Activated CD4-positive, alpha-beta T cell treated with anti-CD3 and anti-CD28 coated beads for 48 hours (primary cell): Measurements from ENCODE around the gene TELO2.
A peak's percentile ranks its signal among the peaks of the same experiment; 100 is the strongest.
"Not testable (repeated sequence)": the region's sequence is repeated elsewhere in the genome, so short reads cannot be mapped to it uniquely, and the experiment has no call there.

Experiments used
- DNase-seq: peaks from one replicate; pipeline ENCODE4 v3.0.0-alpha.2; 2020

Gene TELO2

DNA sequence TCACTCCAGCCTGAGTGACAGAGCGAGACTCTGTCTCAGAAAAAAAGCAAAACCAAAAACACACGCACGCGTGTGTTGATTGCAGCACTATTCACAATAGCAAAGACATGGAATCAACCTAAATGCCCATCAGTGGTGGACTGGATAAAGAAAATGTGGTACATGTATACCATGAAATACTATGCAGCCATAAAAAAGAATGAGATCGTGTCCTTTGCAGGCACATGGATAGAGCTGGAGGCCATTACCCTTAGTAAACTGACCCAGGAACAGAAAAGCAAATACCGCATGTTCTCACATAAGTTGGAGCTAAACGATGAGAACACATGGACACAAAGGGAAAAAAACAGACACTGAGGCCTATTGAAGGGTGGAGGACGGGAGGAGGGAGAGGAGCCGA lies 14.2 kb upstream of the TELO2 start:
- not testable (repeated sequence) for DNase-seq

DNA sequence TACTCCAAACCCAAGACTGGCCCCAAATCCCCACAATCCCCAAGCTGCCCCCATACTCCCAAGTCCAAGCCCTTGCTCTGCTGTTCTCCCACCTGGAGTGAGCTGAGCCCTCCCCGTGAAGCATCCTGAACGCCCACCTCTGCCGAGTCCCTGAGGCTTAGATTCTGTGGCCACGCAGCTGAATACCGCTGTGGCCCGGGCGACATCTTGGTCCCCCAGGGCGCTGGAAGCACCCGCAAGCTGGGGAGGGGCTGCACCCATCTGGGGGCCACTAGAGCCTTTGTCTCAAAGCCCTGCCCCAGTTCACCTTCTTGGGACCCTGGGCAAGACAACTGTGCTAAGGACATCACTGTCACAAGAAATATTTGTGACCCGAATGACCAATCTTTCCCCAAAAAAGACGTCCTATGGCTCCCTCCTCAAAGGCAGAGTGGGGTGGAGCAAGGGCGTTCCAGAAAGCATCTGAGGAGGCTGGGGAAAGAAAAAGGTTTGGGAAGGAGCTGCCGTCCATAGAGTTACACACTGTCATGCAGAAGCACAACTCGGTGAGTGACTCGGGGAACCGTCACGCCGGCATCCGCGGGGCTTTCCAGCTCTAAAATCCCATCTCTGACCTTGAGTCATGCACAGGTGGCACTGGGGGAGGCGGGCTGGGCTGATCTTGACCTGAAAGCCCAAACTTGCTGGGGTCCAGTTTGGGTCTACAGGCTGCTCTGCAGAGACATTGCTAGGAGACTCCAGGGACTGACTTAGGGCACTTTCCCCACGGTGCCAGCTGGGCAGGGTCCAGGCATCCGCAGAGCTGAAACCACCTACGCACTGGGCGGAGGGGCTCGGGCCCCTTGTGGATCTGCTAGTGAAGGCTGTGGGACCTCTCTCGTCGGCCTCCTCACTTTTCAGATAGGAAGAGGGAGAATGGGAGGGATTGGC lies 11.0 kb upstream of the TELO2 start:
- no peak for DNase-seq

DNA sequence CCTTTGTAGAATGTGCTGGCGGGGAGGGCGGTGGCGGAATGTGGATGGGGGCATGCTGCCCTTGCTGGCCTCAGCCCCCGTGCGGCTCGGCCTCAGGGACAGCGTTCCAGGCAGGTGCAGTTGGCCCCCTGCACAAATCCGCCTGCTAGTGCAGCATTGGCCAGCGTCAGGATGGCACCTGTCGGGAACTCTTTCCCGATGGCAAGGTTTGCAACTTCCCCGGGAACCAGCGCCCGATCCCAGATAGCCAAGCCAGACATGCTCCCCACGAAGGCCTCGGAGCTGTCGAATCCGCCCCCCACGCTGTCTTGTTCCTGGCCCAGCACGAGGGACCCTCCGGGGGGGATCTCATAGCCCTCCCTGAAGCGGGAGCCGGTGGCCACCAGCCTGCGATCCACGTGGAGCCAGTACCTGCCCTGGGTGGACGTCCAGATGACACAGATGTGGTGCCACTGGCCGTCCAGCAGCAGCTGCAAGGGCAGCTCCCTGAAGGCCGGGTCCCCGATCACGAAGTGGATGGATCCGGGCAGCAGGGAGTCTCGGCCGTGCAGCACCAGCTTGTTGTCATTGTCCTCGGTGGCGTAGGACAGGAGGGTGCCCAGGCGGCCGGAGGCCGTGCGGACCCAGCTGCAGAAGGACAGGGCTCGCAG lies 7.2 kb upstream of the TELO2 start:
- DNase-seq = no peak

DNA sequence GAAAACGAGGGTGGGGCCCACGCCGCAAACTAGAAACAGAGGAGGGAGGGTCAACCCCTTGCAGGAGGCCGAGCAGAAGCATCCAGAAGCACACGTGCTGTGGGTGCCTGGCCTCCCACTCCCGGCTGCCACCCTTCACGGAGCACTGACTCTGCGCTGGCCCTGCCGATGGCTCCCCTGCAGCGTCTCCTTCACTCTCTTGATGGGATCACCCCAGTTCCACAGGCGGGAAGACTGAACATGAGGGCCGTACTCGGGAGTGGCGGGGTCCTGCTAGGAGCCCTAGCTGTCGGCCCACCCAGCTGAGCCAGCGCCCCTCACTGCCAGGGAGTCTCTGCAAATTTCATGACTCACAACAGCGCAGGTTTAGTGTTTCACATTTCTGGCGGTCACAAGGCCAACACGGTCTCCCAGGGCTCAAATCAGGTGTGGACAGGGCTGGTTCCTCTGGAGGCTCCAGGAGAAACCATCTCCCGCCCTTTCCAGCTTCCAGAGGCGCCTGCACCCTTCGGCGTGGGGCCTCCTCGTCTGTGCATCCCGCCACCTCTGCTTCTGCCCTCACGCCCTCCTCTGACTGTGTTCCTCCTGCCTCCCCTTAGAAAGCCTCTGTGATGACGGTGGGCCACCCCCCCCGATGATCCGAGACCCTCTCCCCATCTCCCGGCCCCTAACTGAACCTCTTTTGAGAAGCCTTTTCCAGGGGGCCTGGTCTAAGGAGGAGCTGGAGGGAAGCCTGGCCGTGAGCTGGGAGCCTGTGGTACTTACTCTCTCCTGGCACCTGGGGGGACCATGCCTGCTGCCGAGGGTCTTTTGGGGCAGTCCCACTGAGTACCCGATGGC lies 6.4 kb upstream of the TELO2 start:
- no peak for DNase-seq

GRCh38 chr16:1487395-1488053 lies 5.6 kb upstream of the TELO2 start:
- DNase-seq = no peak

DNA sequence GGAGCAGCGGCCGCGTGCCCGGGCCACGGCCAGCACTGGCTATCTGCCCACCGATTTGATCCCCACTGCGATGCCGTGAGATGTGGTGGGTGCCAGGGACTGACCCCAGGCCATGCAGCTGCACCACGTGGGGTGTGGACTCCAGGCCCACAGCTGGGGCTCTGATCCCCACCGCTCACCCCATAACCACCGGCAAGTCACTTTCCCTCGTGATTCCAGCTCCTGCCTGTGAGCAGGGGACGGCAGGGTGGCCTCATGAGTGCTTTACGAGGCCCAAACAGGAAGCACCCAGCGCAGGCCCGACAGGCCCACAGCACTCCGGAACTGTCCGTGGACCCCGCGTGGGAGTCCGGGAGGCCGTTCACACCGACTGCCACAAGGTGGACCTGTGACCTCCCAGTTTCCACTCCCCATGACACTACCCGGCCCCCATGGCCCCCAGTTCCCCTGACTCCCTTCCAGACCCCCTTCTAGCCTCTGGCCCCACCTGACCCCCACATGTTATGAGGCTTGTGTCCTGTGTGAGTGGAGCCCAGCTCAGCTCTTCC lies 5.0 kb upstream of the TELO2 start:
- DNase-seq = no peak

DNA sequence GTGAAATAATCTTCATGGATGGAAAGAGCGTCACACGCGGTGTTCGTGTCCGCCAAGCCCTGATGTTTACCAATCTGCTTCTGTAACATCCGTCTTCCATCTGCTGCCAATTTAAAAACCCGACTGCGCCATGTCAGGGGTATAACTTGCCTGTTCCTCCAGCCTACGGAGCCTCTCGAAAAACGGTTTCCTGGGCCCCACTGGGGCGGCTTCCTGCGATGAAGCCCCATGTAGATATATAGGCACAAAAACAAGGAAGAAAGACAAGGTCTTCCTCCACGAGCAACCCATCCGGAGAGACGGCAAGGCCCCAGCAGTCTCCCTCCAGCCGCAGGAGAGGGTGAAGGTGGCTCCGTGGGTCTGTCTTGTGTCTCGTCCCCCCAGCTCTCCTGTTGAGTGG lies 4.5 kb upstream of the TELO2 start, which contains the start of gene PTX4:
Gene PTX4, minus strand, starts transcription at position 326 of the 400 bp plus-strand sequence. Its CDS starts 35 bp downstream, at position 291.
- DNase-seq = no peak

- DNase-seq = no peak
These were observed 4.1 kb upstream of the TELO2 start for GRCh38 chr16:1489077-1489476.

DNA sequence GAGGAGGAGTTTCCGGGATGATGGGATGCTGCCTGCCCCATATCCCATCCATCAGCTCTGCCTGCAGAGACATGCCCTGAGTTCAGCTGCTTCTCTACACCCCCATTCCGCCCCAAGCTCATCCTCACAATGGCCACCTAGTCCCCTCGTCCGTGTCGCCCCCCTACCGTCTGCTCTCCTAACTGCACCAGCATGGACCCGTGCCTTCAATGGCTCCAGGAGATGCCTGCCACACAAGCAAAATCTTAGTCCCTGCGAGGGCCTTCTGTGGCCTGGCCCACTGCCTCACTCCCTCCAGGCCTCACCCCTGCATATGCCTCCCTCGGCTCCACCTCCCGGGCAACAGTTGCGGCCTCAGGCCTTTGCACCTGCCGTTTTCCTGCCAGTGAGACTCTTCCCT lies 1.8 kb upstream of the TELO2 start:
- no peak for DNase-seq

DNA sequence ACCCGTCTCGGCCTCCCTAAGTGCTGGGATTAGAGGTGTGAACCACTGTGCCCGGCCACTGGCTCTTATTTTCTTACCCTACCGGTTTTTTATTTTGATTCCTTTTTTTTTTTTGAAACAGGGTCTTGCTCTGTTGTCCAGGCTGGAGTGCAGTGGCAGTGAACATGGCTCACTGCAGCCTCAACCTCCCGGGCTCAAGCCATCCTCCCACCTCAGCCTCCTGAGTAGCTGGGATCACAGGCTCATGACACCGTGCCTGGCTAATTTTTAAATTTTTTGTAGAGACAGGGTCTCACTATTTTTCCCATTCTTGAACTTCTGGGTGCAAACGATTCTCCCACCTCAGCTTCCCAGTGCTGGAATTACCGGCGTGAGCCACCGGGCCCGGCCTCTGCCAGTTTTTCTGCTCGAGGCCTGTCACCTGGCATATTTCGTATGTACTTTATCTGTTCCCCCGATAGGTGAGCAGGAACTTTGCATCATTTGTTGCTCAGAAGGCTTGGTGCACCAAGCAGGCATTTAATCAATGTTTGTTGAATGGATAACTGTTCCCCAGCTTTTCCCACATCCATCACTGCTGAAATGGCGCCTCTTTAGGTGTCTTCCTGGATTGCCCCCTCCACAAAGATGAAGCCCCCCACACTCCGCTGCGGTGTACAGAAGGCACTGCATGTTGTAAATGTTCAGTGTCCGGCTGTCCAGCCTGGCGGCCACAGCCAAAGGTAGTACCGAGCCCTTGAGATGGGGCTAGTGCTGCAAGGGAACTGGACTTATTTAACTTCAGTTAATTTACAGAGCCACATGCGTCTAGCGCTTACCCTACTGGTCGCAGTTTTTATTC lies 858 bp upstream of the TELO2 start:
- no peak for DNase-seq

DNA sequence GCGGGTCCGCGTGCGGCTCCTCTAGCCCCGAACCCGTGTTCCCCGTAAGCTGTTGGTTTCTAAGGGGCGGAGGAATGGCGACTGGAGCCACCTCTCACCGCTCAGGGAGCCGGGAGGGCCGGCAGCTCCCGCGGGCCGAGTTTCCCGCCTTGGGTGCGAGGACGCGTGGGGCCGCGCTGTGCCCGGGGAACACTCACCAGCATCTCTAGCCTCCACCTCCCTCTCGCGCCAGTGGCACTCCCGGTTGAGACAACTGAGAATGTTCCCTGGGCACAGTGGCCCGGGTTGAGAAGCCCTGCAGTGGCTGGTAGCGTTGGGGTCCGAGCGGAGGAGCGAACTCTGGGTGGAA lies 560 bp downstream of the TELO2 start:
- peak; percentile 37 for DNase-seq

DNA sequence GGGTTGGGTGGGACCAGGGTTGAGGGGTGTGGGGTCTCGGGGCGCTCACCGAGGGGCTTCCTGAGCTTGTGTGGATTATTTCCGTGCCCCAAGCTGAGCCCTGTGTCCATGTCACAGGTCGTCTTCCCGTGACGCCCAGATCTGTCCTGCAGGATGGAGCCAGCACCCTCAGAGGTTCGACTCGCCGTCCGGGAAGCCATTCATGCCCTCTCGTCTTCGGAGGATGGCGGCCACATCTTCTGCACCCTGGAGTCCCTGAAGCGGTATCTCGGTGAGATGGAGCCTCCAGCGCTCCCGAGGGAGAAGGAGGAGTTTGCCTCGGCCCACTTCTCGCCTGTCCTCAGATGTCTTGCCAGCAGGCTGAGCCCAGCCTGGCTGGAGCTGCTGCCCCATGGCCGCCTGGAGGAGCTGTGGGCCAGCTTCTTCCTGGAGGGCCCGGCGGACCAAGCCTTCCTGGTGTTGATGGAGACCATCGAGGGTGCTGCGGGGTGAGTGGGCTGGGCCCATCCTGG lies 1.0 kb downstream of the TELO2 start:
- no peak for DNase-seq

DNA sequence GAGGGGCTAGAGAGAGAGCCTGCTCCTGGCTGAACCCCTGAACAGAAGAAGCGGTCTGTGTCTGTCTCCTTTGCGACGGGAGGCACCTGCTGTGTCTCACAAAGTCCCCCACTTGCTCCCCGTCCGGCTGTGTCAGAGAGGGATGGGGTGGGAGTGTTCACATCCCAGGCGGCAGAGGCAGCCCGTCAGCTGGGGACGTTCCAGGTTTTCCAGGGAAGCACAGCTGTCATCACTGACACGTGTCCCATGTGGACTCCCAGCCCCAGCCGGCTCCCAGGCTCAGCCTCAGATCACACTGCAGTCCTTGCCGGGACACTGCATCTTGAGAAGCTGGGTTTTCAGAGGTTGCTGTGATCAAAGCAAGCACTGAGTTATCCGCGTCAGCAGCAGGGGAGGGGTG lies 1.6 kb downstream of the TELO2 start:
- no peak for DNase-seq

- DNase-seq = no peak
These were observed 2.2 kb downstream of the TELO2 start for GRCh38 chr16:1495211-1495888.

- DNase-seq = no peak
These were observed 2.7 kb downstream of the TELO2 start for GRCh38 chr16:1495889-1496262.

DNA sequence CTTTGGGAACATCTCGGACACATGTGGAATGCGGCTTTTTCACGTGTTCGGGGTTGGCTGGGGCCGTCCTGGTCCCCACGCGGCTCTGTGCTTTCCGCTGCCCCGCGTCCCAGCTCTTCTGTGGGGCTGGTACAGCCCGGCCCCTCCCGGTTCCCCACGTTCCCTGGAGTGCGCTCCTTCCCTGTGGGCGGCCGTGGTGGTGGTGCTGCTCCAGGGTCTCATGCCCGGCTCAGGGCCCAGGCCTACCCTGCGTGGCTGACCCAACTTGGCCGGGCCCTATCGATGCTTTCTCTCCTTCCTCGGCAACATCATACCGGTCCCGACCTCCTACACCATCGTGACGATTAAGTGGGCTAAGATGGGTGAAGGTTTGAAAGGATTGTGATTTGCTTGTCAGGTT lies 3.3 kb downstream of the TELO2 start:
- DNase-seq = no peak

- no peak for DNase-seq
These were observed 3.9 kb downstream of the TELO2 start for GRCh38 chr16:1497014-1497598.

- DNase-seq = no peak
These were observed 5.9 kb downstream of the TELO2 start for GRCh38 chr16:1498899-1499676.

- DNase-seq = no peak
These were observed 6.8 kb downstream of the TELO2 start for GRCh38 chr16:1499756-1500464.
